HG03139 (cell line): ENCODE results near the gene CCL7.
"Not testable (repeated sequence)": the region's sequence is repeated elsewhere in the genome, so short reads cannot be mapped to it uniquely, and the experiment has no call there.

Source experiments
- ATAC-seq: cut with Tn5 transposase; IDR thresholded peaks from one replicate; pipeline ENCODE4 v1.9.1; 2021; ENCODE audit not compliant: unreplicated experiment

Gene CCL7

DNA sequence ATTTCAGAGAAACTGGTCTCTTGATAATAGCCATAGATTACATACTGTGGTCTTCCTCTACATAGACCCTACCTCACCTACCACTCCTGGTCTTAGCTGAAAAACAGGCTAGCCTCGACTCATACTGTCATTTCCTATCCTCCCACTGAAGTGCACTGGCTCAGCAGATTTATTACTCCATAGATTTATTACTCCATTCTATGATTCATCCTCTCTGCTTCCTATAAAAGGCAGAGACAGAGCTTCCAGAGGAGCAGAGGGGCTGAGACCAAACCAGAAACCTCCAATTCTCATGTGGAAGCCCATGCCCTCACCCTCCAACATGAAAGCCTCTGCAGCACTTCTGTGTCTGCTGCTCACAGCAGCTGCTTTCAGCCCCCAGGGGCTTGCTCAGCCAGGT lies at the start of gene CCL7:
Gene CCL7 (plus strand): TSS at position 253 of the 400 bp plus-strand sequence. CDS start 70 bp downstream, at position 323.
- ATAC-seq: no peak

DNA sequence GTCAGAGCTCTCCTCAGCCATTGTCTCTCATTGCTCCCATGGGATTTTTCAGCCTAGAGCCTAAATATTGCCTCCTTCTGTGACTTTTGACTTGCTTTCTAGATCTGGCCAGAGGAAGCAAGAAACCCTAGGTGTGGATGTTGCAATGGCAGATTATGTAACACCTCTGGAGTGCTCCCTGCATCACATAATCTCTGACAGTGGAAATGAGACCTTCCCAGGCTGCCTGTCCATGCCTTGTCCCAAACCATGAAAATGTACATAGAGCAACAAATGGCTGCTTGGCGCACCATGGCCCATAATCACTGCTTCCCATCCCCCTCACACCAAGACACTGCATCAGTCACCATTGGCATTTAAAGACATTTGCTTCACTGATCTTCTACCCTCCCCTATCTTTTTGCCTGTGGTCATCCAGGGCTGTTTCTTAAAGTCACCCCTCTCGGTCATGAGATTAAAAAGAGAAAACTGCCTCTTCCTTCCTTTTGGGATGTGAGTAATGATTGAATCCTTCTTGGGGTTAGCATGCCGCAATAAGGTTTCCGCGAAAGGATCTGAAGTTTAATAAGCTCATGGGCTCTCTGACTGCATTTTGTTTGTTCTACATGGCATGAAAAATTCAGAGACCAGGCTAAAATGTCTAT lies 49.1 kb upstream of the CCL7 start:
- no peak for ATAC-seq

DNA sequence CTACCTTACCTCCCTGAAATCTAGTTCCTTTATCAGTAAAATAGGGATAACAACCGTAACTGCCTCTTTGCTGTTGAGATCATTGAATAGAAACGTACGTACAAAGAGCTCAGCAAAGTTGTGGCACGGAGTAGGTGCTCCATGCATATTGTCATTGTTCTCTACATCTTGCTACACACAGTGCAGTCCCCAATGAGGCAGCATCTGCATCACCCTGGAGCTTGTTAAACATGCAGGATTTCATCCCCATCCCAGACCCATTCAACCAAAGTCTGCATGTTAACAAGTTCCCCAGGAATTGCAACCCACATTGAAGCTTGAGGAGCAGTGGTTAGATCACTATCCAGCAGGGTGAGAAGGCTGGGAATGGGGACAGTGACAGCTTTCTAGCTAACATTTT lies 48.6 kb upstream of the CCL7 start:
- no peak for ATAC-seq

DNA sequence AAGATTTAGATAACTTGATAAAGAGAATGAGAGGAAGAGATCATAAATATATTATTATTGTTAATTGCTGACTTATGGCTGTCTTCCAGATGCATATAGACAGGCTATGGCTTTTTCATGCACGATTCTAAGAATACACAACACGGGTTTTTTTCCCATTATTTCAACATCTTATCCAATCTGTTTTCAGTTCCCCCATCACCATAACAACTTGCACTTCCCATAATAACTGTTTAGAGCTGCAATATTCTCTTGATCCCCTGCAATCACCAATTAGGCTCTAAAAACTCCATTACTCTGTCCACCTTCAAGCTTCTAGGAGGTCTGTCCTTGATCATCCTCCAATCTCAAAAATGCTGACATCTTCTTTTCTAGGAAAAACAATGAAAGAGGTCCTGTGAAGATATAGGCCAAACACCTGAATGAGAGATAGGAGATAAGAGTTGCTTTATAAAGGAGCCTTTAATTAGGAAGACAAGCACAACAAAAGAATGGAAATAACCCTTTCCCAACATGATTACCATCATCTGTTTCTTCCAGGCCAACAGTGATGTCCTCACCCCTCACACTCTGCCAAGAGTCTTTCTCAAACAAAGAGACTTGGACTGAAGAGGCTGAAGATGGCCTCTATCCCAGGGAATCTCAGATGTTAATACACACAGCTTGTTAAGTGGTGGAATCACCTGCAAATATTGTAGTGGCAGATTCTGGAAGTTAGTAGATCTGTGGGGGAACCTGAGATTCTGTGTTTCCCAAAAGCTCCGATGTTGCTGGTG lies 47.1 kb upstream of the CCL7 start:
- no peak for ATAC-seq

DNA sequence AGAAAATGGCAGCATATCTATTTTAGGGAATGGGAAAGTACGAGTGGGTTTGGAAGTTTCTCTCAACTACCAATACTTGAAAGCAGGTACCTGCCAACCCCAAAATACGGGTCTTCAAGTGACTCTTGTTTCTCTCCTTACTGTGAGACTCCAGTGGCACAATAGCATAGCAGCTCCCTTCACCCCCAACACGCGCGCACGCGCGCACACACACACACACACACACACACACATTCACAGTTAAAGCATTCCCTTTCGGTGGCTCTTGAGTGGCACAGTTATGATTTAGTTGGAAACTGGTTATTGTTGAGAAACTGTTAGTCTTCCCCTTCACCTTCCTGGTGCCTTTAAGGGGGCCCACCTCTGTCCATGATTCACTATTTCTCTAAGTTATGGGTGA lies 45.0 kb upstream of the CCL7 start:
- no peak for ATAC-seq

DNA sequence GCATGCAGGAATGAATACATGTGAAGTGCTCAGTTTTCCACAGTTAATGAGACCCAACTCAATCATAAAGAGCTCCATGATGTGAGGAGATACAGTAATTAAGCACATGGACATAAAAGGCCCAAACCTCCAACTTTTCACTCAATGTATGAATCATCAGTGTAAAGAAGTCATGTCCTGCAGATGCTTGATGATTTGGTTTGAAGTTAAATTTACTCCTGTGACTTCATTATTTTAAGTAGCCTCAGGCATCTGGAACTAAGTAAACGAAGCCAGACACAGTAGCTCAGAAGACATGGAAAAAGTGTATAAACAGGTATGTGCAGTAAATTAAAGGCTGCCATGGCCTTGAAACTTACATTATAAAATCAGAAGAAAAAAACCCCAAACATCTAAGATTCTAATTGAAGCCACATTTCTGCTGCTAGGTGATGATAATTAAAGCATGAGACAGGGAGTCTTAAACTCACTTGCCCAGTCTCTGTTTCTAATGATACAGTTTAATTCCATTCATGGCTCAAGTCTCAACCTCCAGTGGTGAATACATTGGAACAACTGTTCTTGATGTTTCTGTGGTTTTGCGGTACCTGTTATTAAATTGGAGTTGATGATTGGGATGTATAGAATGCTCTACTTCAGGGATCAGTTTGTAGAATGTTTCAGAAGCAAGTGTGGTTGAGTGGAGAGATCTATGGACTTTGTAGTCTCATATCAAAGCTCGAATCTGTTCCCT lies 43.8 kb upstream of the CCL7 start:
- no peak for ATAC-seq

DNA sequence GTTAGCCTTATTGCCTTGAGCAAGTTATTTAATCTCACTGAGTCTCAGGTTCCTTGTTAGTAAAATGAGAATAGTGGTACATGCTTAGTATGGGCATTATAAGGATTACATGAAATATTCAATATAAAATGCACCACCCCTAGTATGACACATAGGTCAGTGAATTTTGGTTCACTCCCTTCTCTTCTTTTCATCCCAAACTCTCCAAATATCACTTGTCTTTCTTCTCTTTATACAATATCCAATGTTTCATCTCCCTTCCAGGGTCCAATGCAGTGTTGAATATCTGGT lies 43.3 kb upstream of the CCL7 start:
- ATAC-seq: no peak

DNA sequence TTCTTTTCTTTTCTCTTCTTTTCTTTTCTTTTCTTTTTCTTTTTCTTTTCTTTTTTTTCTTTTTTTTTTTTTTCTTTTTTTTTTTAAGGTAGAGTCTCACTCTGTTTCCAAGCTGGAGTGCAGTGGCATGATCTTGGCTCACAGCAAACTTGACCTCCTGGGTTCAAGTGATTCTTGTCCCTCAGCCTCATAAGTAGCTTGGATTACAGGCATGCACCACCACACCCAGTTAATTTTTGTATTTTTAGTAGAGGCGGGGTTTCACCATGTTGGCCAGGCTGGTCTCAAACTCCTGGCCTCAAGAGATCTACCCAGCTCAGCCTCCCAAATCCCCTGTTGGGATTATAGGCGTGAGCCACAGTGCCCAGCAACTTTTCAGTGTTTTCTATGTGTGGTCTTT lies 42.7 kb upstream of the CCL7 start:
- not testable (repeated sequence) for ATAC-seq

DNA sequence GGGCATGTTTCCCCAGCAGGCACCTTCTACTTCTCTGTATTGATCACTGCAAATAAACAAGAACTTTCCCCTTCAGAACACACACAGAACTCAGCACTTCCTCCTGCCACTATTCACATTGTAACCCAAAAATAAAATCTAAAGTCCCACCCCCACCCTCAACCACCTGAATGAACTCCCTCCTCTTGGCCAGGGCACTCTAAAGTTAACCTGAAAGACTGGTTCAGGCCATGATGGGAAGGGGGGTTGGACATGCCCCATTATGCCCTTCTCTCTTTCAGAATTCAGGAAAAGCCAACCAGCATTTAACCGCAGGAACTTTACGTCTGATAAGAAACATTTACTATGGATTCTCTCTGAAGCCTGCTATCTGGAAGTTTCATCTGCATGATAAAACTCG lies 42.3 kb upstream of the CCL7 start:
- ATAC-seq: no peak

DNA sequence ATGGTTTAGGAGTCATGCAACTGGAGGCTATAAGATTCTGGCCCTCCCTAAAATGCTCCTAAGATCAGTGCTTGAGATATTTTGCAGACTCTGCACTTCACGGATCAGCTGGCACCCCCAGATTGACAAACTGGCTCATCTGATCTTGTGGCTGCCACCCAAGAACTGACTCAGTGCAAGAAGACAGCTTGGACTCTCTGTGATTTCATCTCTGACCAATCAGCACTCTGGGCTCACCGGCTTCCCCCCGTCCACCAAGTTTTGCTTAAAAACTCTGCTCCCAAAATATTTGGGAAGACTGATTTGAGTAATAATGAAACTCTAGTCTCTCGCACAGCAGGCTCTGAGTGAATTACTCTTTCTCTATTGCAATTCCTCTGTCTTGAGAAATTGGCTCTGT lies 41.2 kb upstream of the CCL7 start:
- no peak for ATAC-seq

DNA sequence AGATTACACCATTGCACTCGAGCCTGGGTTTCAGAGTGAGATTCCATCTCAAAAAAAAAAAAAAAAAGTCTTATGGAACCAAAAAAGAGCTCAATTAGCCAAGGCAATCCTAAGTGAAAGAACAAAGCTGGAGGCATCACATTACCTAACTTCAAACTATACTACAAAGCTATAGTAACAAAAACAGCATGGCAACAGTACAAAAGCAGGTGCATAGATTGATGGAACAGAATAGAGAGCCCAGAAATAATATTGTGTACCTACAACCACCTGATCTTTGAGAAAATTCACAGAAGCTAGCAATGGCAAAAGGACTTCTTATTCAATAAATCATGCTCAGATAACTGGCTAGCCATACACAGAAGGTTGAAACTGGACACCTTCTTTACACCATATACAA lies 39.7 kb upstream of the CCL7 start:
- ATAC-seq: no peak

DNA sequence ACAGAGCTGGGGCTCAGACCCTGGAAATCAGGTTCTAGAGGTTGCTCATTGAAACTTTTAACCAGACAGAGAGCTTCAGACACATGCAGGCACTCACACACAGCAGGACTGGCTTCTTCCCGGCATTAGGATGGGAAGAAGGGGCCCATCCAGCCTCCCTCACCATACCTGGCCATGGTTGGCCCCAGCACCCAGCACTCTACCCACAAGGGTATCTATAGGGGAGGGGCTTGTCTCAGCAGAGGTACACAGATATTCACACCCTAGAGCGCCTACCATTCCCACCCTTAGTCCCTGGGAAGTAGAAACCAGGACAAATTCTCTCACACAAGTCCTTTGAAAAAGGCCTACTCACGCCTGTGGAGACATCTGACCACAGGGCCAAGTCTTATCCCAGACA lies 35.4 kb upstream of the CCL7 start:
- no peak for ATAC-seq

DNA sequence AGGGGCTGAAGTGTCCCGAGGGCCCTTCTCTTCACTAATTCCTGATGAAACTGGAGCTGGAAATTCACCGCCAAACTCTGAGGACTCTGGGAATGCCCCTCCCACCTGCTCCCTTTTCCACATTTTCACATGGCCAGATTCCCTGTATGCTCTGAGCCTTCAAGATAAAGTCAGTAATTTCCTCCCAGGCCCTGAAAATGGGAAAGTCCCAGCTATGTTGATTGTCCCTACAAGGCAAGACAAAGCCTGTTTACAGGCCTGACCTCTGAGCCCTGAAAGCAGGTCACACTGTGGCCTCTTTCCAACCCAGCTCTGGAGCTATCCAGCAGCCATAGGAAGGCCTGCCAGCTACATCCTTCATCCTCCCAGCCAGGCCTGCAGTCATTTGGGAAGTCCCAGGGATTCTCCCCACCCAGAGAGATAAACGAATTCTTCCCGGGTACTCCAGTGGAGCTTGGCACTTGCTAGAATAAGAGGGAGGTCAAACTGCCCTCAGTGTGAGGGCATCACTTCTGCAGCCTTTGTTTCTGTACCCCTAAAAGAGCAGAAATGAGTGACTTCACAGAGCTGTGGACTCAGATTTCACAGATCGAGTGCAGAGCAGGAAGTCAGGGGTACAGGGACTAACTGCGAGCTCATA lies 34.5 kb upstream of the CCL7 start:
- no peak for ATAC-seq

DNA sequence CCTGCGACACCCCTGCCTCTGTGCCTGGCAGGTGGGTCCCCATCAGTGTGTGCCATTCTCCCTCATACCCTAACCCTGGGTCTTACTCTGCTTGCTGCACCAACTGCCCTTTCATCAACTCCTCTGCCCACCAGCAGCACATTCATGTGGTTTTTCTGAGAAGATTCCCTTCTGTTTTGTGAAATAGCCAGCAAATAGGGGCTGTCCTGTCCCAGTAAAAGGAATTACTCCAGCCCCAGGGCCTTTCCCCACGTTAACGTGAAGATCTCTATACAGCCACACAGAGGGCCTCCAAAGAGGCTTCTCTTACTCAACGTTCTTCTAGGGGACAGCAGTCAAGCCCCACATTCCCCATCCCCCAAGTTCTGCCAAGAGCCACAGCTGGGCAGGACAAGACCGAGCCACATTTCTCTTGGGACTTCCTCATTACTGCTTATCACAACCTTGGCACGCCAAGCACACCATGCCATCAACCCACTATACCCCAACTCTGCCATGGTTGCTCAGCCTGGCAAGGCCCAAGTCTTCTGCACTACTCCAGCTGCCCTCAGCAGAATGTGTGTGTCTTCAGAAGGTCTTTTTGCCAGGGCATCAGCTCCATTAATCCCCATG lies 33.6 kb upstream of the CCL7 start:
- ATAC-seq: no peak

DNA sequence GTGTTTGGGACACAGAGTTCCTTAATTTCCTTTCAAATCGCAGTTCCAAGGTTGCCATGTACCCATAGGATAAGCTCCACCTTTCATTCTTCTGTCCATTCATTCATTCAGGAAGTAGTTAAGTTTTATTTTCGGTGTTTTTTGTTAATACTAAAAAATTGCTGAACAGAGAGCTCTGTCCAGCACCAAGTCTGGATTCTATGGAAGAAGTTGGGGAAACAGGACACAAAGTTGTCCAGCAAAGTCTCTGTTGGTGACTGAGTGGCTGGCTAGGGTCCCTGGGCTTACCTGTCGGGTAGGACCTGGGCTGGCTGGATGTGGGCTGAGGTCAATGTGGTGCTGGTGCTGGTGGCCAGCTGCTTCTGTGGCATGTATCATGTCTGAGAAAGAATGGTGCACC lies 32.6 kb upstream of the CCL7 start:
- no peak for ATAC-seq

DNA sequence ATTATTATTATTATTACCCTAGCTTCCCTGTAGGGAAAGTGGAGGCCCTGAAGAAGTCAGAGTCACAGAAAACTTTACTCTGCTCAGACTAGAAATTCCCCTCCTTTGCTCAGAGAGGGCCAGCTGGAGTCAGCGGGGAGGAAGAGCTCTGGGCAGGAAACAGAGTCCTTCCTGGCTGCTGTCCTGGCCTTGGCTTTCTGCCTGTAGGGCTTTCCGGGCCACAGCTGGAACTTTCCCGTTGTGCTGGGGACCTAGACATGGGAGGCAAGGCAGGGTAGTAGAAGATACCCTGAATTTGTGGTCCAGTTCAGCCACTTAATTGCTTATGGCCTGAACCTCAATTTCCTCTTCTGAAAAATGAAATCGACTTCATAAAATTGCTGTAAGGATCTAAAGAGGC lies 29.0 kb upstream of the CCL7 start:
- ATAC-seq: no peak

DNA sequence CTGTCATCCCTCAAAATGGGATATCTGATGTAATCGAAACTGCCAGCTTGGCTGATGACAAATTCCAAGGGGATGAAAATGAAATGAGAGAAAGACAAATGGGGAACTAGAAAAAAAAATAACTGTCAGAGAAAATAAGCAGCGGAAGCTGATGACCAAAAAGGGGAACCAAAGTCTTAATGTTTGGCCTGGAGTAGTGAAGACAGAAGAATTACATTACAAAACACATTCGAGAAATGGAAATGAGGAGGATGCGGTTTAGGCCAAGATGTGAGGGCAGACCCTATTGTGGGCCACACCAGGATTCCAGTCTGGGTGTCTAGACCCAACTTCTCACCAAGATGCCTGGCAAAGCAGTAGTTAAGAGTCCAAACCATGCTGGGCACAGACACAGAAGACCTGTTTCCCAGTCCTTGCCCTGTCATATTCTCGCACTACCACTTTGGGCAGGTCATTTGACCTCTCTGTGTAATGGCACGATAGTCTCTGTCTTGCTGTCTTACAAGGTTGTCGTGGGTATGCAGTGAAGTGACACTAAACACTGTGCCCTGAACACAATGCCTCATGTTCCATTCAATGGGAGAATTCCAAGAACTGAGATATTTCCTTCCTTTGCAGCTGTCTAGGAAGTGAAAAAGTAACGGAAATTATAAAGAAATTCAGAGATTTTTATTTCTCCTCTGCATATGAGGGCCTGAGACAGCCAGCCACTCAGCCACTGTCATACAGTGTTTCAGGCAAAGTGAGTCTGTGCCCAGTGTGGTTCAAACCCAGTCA lies 27.2 kb upstream of the CCL7 start:
- peak; percentile 56 for ATAC-seq

DNA sequence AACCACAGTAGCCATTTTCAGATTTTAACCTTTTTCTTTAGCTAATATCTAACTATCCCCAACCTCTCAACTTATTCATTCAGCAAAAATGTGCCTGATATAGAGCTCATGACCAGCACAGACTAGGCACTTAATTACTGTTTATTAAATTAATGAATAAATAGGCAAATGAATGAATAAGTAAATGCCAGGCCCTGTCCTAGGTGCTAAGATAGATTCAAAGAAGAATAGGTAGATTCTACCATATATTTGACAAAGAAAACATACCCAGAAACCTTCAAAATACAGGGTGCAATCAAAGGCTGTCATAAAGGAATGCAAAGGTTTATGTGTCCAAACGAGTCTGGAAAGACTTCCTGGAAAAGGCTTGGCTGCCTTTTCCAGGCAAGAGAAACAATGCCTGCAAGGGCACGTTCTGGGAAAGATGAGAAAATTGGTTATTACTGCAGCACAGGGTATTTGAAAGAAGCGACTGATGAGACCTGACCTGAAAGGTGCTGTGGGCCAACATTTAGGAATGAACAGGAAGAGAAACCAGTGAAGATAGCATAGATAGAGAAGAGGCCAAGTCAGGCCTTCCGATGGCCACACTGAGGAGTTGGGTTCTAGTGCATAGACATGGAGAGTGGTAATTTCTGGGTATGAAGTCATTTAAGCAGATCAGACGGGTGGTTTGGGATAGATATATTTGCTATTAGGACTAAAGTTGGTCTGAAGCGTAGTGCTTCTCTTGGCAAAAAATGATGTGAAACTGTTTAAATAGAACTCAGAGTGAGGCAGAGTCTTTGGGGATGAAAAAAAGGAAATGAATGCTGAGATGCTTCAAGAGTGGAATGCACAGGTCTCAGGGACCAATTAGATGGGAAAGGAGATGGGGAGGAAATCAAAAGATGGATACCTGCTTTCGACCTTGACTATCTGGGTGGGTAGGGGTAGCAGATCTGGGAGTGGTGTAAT lies 26.4 kb upstream of the CCL7 start:
- ATAC-seq: no peak

DNA sequence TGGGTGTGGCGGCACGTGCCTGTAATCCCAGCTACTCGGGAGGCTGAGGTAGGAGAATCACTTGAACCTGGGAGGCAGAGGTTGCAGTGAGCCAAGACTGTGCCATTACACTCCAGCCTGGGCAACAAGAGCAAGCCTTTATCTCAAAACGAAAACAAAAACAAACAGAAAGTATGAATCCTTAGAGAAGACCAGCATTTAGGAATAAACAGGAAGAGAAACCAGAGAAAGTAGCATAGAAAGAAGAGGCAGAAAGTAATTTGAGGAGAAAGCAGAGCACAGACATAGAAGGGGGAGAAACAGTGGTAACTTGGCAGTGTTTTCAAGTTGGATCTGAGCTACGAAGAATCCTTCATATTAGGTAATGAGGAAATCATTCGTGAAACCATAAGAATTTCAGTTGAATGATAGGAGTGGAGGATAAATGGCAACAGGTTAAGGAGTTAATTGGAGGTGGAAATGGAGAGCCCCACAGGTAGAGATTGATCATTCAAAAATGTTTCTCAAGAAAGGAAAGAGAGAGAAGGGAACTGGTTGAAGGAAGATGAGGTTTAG lies 24.6 kb upstream of the CCL7 start:
- ATAC-seq: no peak
